A172 (cell line): ENCODE results near the gene LRP1B. TPM values are rescaled to one million over a fixed set of nuclear protein-coding genes. Genes with fewer than 3 reads are reported as not detected.
A peak's percentile ranks its signal among the peaks of the same experiment; 100 is the strongest.

Experiments used
- DNase-seq: peaks from one replicate; pipeline ENCODE4 v3.0.0-alpha.2; 2015; ENCODE audit warnings: low spot score
- total RNA-seq: library from RNA; depleted of rRNA; stranded (reverse); fragments of >200 nt; shearing (Covaris generic); gene quantifications from 2 replicates; pipeline ENCODE4 v1.2.3, GENCODE V29; 2014

The LRP1B gene
- total RNA-seq, 1 experiment from 2014 or later: 0.03 TPM

- peak; percentile 5 for DNase-seq
Measured at GRCh38 chr2:140627136-140627535, 1503.7 kb downstream of the LRP1B start.

DNA sequence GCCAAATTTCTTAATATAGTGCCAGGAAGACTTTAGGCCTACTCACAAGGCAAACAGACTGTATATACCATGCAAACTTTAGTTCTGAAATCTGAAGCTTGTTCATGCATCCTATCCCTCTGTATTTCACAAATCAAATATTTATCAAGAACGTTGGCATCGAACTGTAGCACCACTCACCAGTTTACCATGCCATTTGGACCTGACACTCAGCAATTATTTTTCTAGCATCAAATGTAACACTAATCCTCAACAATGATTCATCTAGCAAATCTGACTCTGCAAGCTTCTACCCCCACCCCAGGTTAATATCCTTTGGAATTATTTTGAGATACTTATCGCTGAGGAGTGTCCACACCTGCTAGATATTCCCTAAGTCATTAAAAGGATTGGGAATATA, 1506.6 kb downstream of the LRP1B start:
- DNase-seq: no peak

GRCh38 chr2:140621583-140622362, 1509.0 kb downstream of the LRP1B start:
- DNase-seq: no peak

DNA sequence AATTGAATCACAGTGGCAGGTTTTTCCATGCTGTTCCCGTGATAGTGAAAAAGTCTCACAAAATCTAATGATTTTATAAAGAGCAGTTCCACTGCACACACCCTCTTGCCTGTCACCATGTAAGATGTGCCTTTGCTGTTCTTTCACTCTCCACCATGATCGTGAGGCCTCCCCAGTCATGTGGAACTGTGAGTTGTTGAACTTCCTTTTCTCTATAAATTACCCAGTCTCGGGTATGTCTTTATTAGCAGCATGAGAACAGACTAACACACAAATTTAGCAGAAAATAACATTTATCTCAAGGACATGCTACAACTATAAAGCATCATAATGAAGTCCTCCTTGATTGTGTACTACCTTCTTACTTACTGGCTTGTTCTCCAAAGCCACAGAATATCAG, 1526.0 kb downstream of the LRP1B start:
- DNase-seq: no peak

- DNase-seq: no peak
Measured at GRCh38 chr2:140604096-140604495, 1526.7 kb downstream of the LRP1B start.

DNA sequence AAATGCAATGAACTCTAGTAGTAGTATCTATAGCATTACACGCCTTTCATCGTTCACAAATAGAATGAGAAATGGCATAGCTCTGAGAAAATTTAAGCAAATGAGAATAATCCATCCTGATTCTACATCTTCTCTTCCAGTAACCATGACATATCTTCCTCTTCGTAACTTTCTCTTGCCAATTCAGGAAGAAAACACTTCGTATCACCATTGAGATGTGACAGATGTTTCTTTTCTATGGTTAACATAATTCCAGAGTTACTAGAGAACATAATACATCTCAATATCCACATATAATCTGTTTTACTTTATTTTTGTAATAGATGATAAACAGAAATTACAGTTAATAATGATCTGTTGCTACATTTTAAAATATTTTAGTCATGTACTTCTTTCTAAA, 1527.4 kb downstream of the LRP1B start:
- no peak for DNase-seq

DNA sequence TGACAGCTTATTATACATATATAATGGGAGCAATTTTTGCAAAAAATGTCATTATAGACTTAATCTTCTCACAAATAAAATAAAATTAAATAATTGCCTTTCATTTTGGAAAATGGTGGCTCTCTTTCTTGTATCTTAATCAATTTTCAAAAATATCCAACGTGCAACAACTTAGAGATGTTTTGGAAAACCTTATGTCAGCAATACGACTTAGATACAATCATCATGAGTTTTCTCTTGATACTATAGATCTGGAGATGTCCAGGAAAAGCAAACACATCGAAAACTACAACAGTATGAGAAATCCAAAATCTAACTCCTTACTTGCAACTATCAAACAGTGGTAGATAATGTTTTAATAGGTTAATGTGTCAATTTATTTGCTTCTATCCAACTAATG, 1529.0 kb downstream of the LRP1B start:
- no peak for DNase-seq

DNA sequence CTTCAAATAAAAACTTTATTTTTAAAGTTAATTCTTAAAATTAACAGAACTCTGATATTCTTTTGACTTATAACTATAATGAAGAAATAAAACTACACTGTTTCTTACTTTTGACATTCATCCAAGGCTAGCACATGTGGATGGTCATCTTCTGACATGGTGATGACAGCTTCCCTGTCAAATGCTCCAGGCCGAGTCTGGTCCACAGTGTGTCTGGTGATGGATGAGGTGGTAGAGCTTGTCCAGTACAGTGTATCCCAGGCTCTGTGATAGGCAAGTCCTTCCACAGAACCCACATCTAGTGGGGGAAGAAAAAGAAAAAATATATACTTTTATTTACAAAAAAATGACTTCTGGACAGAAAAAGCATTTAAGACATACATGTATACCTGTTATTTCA, 1529.5 kb downstream of the LRP1B start:
- no peak for DNase-seq

- peak; percentile 47 for DNase-seq
Measured at GRCh38 chr2:140600116-140600515, 1530.7 kb downstream of the LRP1B start.

- no peak for DNase-seq
Measured at GRCh38 chr2:140597836-140598235, 1533.0 kb downstream of the LRP1B start.

DNA sequence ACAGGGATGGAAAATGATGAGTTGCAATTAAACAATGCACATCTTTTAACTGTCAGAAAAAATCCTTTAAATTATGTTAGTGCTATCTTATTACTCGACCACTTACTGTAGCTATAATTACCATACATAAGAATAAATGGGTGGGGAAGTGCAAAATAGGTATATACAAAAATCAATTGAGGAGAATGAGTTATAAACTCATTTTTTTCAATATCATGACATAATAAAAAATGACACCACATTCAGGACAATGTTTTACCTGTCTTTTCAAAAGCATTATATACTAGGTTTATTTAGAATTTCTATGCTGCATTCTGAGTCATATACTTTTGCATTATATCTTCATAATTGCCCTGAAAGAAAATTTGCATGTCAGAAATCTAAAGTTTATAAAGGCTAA, 1533.6 kb downstream of the LRP1B start:
- DNase-seq: no peak

- no peak for DNase-seq
Measured at GRCh38 chr2:140596447-140596846, 1534.4 kb downstream of the LRP1B start.

GRCh38 chr2:140595107-140595506, 1535.7 kb downstream of the LRP1B start:
- no peak for DNase-seq

GRCh38 chr2:140593132-140593531, 1537.7 kb downstream of the LRP1B start:
- no peak for DNase-seq

GRCh38 chr2:140589696-140590095, 1541.1 kb downstream of the LRP1B start:
- DNase-seq: no peak

DNA sequence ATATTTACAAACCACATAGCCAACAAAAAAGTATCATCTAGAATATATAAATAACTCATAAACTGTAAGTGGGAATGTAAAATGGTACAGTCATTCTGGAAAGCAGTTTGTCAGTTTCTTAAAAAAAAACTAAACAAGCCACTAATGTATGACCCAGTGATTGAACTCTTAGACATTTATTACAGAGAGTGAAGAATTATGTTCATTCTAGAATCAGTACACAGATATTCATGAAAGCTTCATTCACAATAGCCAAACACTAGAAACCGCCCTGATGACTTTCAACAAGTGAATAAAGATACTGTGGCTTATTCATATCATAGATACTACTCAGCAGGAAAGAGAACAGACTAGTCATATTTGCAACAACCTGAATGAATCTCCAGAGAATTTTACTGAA, 1541.5 kb downstream of the LRP1B start:
- DNase-seq: peak; percentile 5

- DNase-seq: peak; percentile 65
Measured at GRCh38 chr2:140586379-140586778, 1544.4 kb downstream of the LRP1B start.

- no peak for DNase-seq
Measured at GRCh38 chr2:140585016-140585415, 1545.8 kb downstream of the LRP1B start.

- no peak for DNase-seq
Measured at GRCh38 chr2:140584471-140584870, 1546.3 kb downstream of the LRP1B start.

DNA sequence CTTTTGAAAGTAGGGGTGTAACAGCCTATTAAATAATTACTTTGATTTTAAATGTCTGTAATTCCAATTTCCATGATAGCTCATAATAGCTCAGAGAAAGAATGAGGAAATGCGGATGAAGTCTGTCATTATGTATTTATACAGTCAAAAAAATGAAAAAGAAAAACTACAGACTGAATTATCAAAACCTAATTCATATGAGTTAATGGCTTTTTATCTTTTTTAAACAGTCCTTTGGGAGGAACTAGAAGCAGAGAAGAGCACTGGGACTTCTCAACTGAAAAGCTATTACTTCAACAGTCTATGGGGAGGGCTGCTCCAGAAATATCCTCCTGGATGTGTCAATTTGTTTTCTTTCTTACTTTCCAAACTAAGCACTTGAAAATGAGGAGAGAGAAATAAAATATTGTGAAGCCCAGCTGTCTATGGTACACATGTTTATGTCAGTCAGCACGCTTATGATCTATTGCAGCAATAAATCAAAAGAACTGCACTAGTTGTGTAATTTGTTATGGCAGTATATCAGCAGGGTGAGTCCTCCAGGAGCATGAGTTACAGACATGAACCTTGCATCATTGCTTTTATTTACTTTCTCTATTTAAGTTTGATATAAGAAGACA, 1550.2 kb downstream of the LRP1B start:
- no peak for DNase-seq

DNA sequence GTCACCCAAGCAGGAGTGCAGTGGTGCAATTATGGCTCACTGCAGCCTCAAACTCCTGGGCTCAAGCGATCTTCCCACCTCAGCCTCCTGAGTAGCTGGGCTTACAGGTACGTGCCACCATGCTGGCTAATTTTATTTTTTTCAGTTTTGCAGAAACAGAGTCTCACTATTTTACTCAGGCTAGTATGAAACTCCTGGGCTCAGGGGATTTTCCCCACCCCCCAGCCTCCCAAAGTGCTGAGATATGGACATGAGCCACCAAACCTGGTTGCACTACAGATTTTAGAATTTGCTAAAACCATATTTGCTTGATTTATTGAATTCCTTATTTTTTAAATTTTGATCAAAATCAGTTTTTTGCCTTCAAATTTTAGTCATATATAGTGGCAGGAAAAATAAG, 1553.4 kb downstream of the LRP1B start:
- no peak for DNase-seq

DNA sequence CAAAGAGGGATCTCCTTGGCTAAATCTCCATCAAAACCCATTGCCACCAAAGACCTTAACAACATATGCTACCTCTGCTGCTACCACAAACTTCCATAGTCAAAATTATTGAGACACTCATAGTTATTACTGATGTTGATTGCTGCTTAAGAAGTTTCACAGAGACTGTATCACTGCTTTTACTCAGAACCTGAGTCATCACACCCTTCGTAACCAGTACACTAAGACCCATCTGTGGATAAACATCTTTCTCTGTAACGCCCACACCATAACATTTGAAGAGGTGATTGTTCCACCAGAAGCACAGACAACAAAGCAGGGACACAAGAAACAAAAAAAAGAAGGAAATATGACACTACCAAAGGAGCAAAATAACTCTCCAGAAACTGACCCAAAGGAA, 1563.1 kb downstream of the LRP1B start:
- no peak for DNase-seq

GRCh38 chr2:140565756-140566155, 1565.1 kb downstream of the LRP1B start:
- DNase-seq: no peak

- no peak for DNase-seq
Measured at GRCh38 chr2:140555701-140556100, 1575.1 kb downstream of the LRP1B start.
